Upper lobe of right lung (tissue), 1 donor: ENCODE measurements around the gene POLN. TPM values are rescaled to one million over a fixed set of nuclear protein-coding genes. Genes with fewer than 3 reads are reported as not detected.
"Not testable (repeated sequence)": the region's sequence is repeated elsewhere in the genome, so short reads cannot be mapped to it uniquely, and the experiment has no call there.

Experiments used
- ATAC-seq: fragments of 200-7000 bp; cut with Tn5 transposase; one replicate; pipeline ENCODE4 v1.9.1; 2020; ENCODE audit warnings: mild to moderate bottlenecking, moderate library complexity
- DNase-seq: peaks from one replicate; pipeline ENCODE4 v3.0.0-alpha.2; 2020
- H3K27ac ChIP-seq: fragments of 200-600 bp; one replicate; pipeline ENCODE4 v1.8.0; 2022
- H3K27me3 ChIP-seq: fragments of 200-600 bp; one replicate; pipeline ENCODE4 v1.8.0; 2022; ENCODE audit warnings: mild to moderate bottlenecking
- H3K36me3 ChIP-seq: fragments of 200-600 bp; one replicate; pipeline ENCODE4 v1.8.0; 2022
- H3K4me1 ChIP-seq: fragments of 200-600 bp; one replicate; pipeline ENCODE4 v1.8.0; 2022
- H3K4me3 ChIP-seq: fragments of 200-600 bp; one replicate; pipeline ENCODE4 v1.8.0; 2022; ENCODE audit warnings: mild to moderate bottlenecking
- H3K9me3 ChIP-seq: fragments of 200-600 bp; one replicate; pipeline ENCODE4 v1.8.0; 2022
- CTCF ChIP-seq: fragments of 200-600 bp; IDR thresholded peaks from one replicate; pipeline ENCODE4 v1.8.0; 2022; ENCODE audit warnings: antibody characterized with exemption
- intact Hi-C: fragments of 100-400 bp; cut with DNase I; formaldehyde crosslinking; loops from one replicate; pipeline ENCODE4 v1.11.0; 2022
- total RNA-seq: library from RNA; stranded (reverse); fragmentation: NEBNext Ultra II Directional; extraction: Animal tissue kit (Norgen Biotek cat#: 25700); gene quantifications from one replicate; pipeline ENCODE4 v1.2.1, GENCODE V29; 2021
- donor health status: DM: no; HTN: yes; CAD: no; lungs with severe emphysema.

POLN gene
- total RNA-seq, 1 donor from 2014 or later = 2.7 TPM

GRCh38 chr4:2276581-2277325, 34.8 kb upstream of the POLN start:
- H3K27me3 ChIP-seq = no peaks in the 10 kb centered on the region
- no peak overlapping the region for H3K4me3 ChIP-seq
- intact Hi-C loops = no loop called here
- TF ChIP-seq CTCF = no peak
- no peak for DNase-seq
- H3K4me1 ChIP-seq = no peaks in the 10 kb centered on the region
- H3K9me3 ChIP-seq = no peaks in the 10 kb centered on the region
- ATAC-seq = no peak
- no peaks in the 10 kb centered on the region for H3K36me3 ChIP-seq
- H3K27ac ChIP-seq = no peak overlapping the region

GRCh38 chr4:2275546-2276251, 33.8 kb upstream of the POLN start:
- Histone ChIP-seq H3K9me3 (no peaks in the 10 kb centered on the region), H3K27me3 (no peaks in the 10 kb centered on the region), H3K4me1 (no peaks in the 10 kb centered on the region), H3K4me3 (no peak overlapping the region), H3K36me3 (no peaks in the 10 kb centered on the region), H3K27ac (no peak overlapping the region)
- ATAC-seq = no peak
- intact Hi-C loops = no loop called here
- no peak for TF ChIP-seq CTCF
- DNase-seq = no peak

GRCh38 chr4:2275044-2275397, 33.1 kb upstream of the POLN start:
- H3K4me1 ChIP-seq, H3K36me3 ChIP-seq, H3K27ac ChIP-seq, H3K4me3 ChIP-seq, DNase-seq, ATAC-seq, H3K9me3 ChIP-seq, H3K27me3 ChIP-seq, intact Hi-C loops: not testable (repeated sequence)

- ATAC-seq = no peak
- Histone ChIP-seq H3K4me3 (no peak overlapping the region), H3K36me3 (no peaks in the 10 kb centered on the region), H3K27me3 (no peaks in the 10 kb centered on the region), H3K9me3 (no peaks in the 10 kb centered on the region), H3K27ac (no peak overlapping the region), H3K4me1 (no peaks in the 10 kb centered on the region)
- intact Hi-C loops = no loop called here
- no peak for DNase-seq
- no peak for TF ChIP-seq CTCF
These were observed 32.6 kb upstream of the POLN start for GRCh38 chr4:2274320-2275043.

GRCh38 chr4:2273657-2274319, 31.9 kb upstream of the POLN start:
- H3K9me3 ChIP-seq = no peaks in the 10 kb centered on the region
- ATAC-seq (no peak), DNase-seq (no peak)
- no peaks in the 10 kb centered on the region for H3K4me1 ChIP-seq
- no peaks in the 10 kb centered on the region for H3K36me3 ChIP-seq
- no peak overlapping the region for H3K27ac ChIP-seq
- no peaks in the 10 kb centered on the region for H3K27me3 ChIP-seq
- intact Hi-C loops = no loop called here
- TF ChIP-seq CTCF = no peak
- H3K4me3 ChIP-seq = no peak overlapping the region
